HEK293 (cell line): Measurements from ENCODE around the gene RRP9.

Experiments used
- CTCF ChIA-PET: fragments of 350-600 bp; formaldehyde crosslinking; extraction: SDS; loops from one replicate; lab custom pipeline; 2021; ENCODE audit warnings: antibody characterized with exemption; lab: Yijun Ruan, JAX
- POLR2A ChIA-PET: fragments of 300-600 bp; formaldehyde crosslinking; extraction: SDS; loops from one replicate; lab custom pipeline; 2020; ENCODE audit warnings: antibody characterized with exemption, inconsistent platforms; lab: Yijun Ruan, JAX
- H3K27ac ChIP-seq: fragments of 200-500 bp; sonication (Bioruptor generic); 2 replicates; pipeline ENCODE4 v1.5.1; 2014; ENCODE audit warnings: low read depth, low read length, control low read depth, inconsistent platforms; ENCODE audit errors: extremely low read depth
- H3K36me3 ChIP-seq, 2 experiments: fragments of 200-500 bp in 1 of 2; sonication (Bioruptor generic) in 1 of 2; 1 replicate in 1 of 2; 2 replicates in 1 of 2; pipeline ENCODE4 v1.5.1; 2014 to 2017; ENCODE audit warnings: inconsistent platforms in 2 of 2, low read length in 2 of 2; ENCODE audit not compliant: control insufficient read depth in 2 of 2, insufficient read depth in 1 of 2
- H3K4me1 ChIP-seq: fragments of 200-500 bp; sonication (Bioruptor generic); 2 replicates; pipeline ENCODE4 v1.5.1; 2014; ENCODE audit warnings: mild to moderate bottlenecking, low read length, inconsistent platforms; ENCODE audit not compliant: control insufficient read depth, insufficient read depth
- H3K4me3 ChIP-seq: 2 replicates; pipeline ENCODE4 v1.5.1; 2011; ENCODE audit warnings: low read depth, mild to moderate bottlenecking, control low read depth, low read length, moderate library complexity
- H3K9me3 ChIP-seq: fragments of 200-500 bp; sonication (Bioruptor generic); 2 replicates; pipeline ENCODE4 v1.5.1; 2014; ENCODE audit warnings: low read depth, low read length, inconsistent platforms; ENCODE audit not compliant: control insufficient read depth, insufficient read depth
- GLIS2 ChIP-seq: fragments of 450-650 bp; formaldehyde crosslinking; IDR thresholded peaks from 2 replicates; pipeline ENCODE4 v1.5.1; 2016; ENCODE audit warnings: missing biosample characterization, missing genetic modification characterization
- KLF10 ChIP-seq: fragments of 450-650 bp; IDR thresholded peaks from 2 replicates; pipeline ENCODE4 v1.5.1; 2018; ENCODE audit warnings: missing biosample characterization, mild to moderate bottlenecking, missing genetic modification characterization
- KLF17 ChIP-seq: fragments of 450-650 bp; formaldehyde crosslinking; IDR thresholded peaks from 2 replicates; pipeline ENCODE4 v1.5.1; 2016; ENCODE audit warnings: missing biosample characterization, missing genetic modification characterization
- MEIS1 ChIP-seq: sonication (generic); formaldehyde crosslinking; IDR thresholded peaks from 2 replicates; pipeline ENCODE4 v1.8.1; 2022; ENCODE audit warnings: missing genetic modification reagents, mild to moderate bottlenecking, borderline replicate concordance
- SP2 ChIP-seq: fragments of 450-650 bp; formaldehyde crosslinking; IDR thresholded peaks from 2 replicates; pipeline ENCODE4 v1.5.1; 2016; ENCODE audit warnings: missing biosample characterization, missing genetic modification characterization
- YY1 ChIP-seq: fragments of 450-650 bp; formaldehyde crosslinking; IDR thresholded peaks from 2 replicates; pipeline ENCODE4 v1.5.1; 2018; ENCODE audit warnings: missing biosample characterization, missing genetic modification characterization
- ZBTB17 ChIP-seq: fragments of 450-650 bp; formaldehyde crosslinking; IDR thresholded peaks from 2 replicates; pipeline ENCODE4 v1.5.1; 2016; ENCODE audit warnings: missing biosample characterization, missing genetic modification characterization
- ZBTB20 ChIP-seq: fragments of 450-650 bp; formaldehyde crosslinking; IDR thresholded peaks from 2 replicates; pipeline ENCODE4 v1.5.1; 2016; ENCODE audit warnings: missing biosample characterization, missing genetic modification characterization
- ZEB2 ChIP-seq: fragments of 450-650 bp; formaldehyde crosslinking; IDR thresholded peaks from 2 replicates; pipeline ENCODE4 v1.5.1; 2016; ENCODE audit warnings: missing biosample characterization, missing genetic modification characterization
- ZNF433 ChIP-seq: fragments of 450-650 bp; formaldehyde crosslinking; IDR thresholded peaks from 2 replicates; pipeline ENCODE4 v1.5.1; 2016; ENCODE audit warnings: missing biosample characterization, missing genetic modification characterization, low read depth
- ZNF544 ChIP-seq: fragments of 450-650 bp; formaldehyde crosslinking; IDR thresholded peaks from 2 replicates; pipeline ENCODE4 v1.5.0; 2017; ENCODE audit warnings: missing biosample characterization, missing genetic modification characterization
- ZNF629 ChIP-seq: fragments of 450-650 bp; formaldehyde crosslinking; IDR thresholded peaks from 2 replicates; pipeline ENCODE4 v1.5.1; 2017; ENCODE audit warnings: missing biosample characterization, missing genetic modification characterization
- ZSCAN30 ChIP-seq: fragments of 450-650 bp; IDR thresholded peaks from 2 replicates; pipeline ENCODE4 v1.5.1; 2018; ENCODE audit warnings: missing biosample characterization, mild to moderate bottlenecking, missing genetic modification characterization, moderate library complexity
- ZSCAN4 ChIP-seq: fragments of 450-650 bp; formaldehyde crosslinking; IDR thresholded peaks from 2 replicates; pipeline ENCODE4 v1.5.1; 2017; ENCODE audit warnings: missing biosample characterization, missing genetic modification characterization
- TF ChIP-seq, protein P1 (sequence below): fragments of 450-650 bp; formaldehyde crosslinking; optimal IDR thresholded peaks from 2 replicates; pipeline ENCODE3; 2016; ENCODE audit warnings: missing biosample characterization, mild to moderate bottlenecking, missing genetic modification characterization
- TF ChIP-seq, protein P2 (sequence below): fragments of 450-650 bp; IDR thresholded peaks from 2 replicates; pipeline ENCODE4 v1.5.1; 2018; ENCODE audit warnings: missing biosample characterization, missing genetic modification characterization
- TF ChIP-seq, protein P3 (sequence below): fragments of 450-650 bp; formaldehyde crosslinking; IDR thresholded peaks from 2 replicates; pipeline ENCODE4 v1.5.1; 2016; ENCODE audit warnings: missing biosample characterization, missing genetic modification characterization

Gene RRP9

GRCh38 chr3:51974963-51975851, 33.5 kb upstream of the RRP9 start, which contains the start of gene ABHD14A:
TSS of gene ABHD14A (plus strand) at chr3:51975064. CDS start at chr3:51975136, 72 bp downstream.
- POLR2A ChIA-PET: interaction anchor here (0.9 to 3.4 kb wide), 2 partner anchors 7 to 13 kb away, joined by 3 to 22 read pairs; partner anchors contain the start of gene ACY1
- Histone ChIP-seq H3K9me3 (no peaks in the 10 kb centered on the region), H3K4me1 (no peaks in the 10 kb centered on the region), H3K4me3 (peak within 1 kb of the TSS; percentile 44), H3K36me3 (peaks cover 0 to 9% of the 10 kb centered on the region in 2 experiments; a peak in 1 of 3 replicates), H3K27ac (no peak within 1 kb of the TSS; the same call in 1 of the 2 replicates)
- TF ChIP-seq ZBTB17 (peak; percentile 36; the same call in 1 of the 2 replicates), MEIS1 (no peak), ZEB2 (tag by site-specific recombination) (no peak), ZSCAN4 (peak; percentile 76), ZNF544 (tag by site-specific recombination) (no peak), ZBTB20 (tag by site-specific recombination) (peak; percentile 40; the same call in 1 of the 2 replicates), YY1 (tag by site-specific recombination) (peak; percentile 27; the same call in 1 of the 2 replicates), GLIS2 (tag by site-specific recombination) (peak; percentile 32; the same call in 1 of the 2 replicates), ZSCAN30 (peak; percentile 69; the same call in 1 of the 2 replicates), KLF17 (tag by site-specific recombination) (0 out of 2 replicates have a peak, but pooled peaks have one; percentile 19), KLF10 (tag by site-specific recombination) (no peak), ZNF433 (tag by site-specific recombination) (no peak), SP2 (tag by site-specific recombination) (peak; percentile 60), ZNF629 (tag by site-specific recombination) (no peak)
- TF ChIP-seq, protein P1, sequence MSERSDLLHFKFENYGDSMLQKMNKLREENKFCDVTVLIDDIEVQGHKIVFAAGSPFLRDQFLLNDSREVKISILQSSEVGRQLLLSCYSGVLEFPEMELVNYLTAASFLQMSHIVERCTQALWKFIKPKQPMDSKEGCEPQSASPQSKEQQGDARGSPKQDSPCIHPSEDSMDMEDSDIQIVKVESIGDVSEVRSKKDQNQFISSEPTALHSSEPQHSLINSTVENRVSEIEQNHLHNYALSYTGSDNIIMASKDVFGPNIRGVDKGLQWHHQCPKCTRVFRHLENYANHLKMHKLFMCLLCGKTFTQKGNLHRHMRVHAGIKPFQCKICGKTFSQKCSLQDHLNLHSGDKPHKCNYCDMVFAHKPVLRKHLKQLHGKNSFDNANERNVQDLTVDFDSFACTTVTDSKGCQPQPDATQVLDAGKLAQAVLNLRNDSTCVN: peak; percentile 51
- TF ChIP-seq, protein P2, sequence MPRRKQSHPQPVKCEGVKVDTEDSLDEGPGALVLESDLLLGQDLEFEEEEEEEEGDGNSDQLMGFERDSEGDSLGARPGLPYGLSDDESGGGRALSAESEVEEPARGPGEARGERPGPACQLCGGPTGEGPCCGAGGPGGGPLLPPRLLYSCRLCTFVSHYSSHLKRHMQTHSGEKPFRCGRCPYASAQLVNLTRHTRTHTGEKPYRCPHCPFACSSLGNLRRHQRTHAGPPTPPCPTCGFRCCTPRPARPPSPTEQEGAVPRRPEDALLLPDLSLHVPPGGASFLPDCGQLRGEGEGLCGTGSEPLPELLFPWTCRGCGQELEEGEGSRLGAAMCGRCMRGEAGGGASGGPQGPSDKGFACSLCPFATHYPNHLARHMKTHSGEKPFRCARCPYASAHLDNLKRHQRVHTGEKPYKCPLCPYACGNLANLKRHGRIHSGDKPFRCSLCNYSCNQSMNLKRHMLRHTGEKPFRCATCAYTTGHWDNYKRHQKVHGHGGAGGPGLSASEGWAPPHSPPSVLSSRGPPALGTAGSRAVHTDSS: no peak
- TF ChIP-seq, protein P3, sequence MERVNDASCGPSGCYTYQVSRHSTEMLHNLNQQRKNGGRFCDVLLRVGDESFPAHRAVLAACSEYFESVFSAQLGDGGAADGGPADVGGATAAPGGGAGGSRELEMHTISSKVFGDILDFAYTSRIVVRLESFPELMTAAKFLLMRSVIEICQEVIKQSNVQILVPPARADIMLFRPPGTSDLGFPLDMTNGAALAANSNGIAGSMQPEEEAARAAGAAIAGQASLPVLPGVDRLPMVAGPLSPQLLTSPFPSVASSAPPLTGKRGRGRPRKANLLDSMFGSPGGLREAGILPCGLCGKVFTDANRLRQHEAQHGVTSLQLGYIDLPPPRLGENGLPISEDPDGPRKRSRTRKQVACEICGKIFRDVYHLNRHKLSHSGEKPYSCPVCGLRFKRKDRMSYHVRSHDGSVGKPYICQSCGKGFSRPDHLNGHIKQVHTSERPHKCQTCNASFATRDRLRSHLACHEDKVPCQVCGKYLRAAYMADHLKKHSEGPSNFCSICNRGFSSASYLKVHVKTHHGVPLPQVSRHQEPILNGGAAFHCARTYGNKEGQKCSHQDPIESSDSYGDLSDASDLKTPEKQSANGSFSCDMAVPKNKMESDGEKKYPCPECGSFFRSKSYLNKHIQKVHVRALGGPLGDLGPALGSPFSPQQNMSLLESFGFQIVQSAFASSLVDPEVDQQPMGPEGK (tag by site-specific recombination): 0 out of 2 replicates have a peak, but pooled peaks have one; percentile 29
- CTCF ChIA-PET: interaction anchor here (0.6 to 3.2 kb wide), 6 partner anchors 8 to 586 kb away, joined by 3 to 38 read pairs (median 8); partner anchors contain the start of genes ACY1 and PARP3
